ENCODE data around the gene TAS2R20.

TAS2R20 gene

GRCh38 chr12:11022520-11022919 lies 24.4 kb upstream of the TAS2R20 start, which contains the start of gene TAS2R19:
TSS of gene TAS2R19 (minus strand) at chr12:11022620. CDS start at chr12:11022571, 49 bp downstream.
- no peak for DNase-seq
- no peak within 1 kb of the TSS for H2BK120ac ChIP-seq (ENCODE audit: low read depth, low read length)
- H3K4me2 ChIP-seq (ENCODE audit: low read length, poor library complexity, severe bottlenecking) = no peak within 1 kb of the TSS
- no peak within 1 kb of the TSS for H3K14ac ChIP-seq (ENCODE audit: low read length in 2 of 2)
- no peak within 1 kb of the TSS for H3K27ac ChIP-seq (ENCODE audit: low read length, poor library complexity, severe bottlenecking)
- no peaks in the 10 kb centered on the region for H3K27me3 ChIP-seq (ENCODE audit: control insufficient read depth in 1 of 2, insufficient read depth in 1 of 2, low read length in 2 of 2)
- no peak within 1 kb of the TSS for H3K18ac ChIP-seq (ENCODE audit: low read depth in 1 of 2, low read length in 2 of 2)
- no peak within 1 kb of the TSS for H3K9ac ChIP-seq (ENCODE audit: low read length)
- no peak within 1 kb of the TSS for H2AFZ ChIP-seq (ENCODE audit: low read depth, low read length)
- 100% methylated on average over 1 of the region's 1 CpG for WGBS
- H4K91ac ChIP-seq (ENCODE audit: low read length) = no peak within 1 kb of the TSS
- no peak within 1 kb of the TSS for H2BK15ac ChIP-seq (ENCODE audit: low read depth, poor library complexity, severe bottlenecking)
- H3K79me1 ChIP-seq (replicated peaks; ENCODE audit: low read length, poor library complexity, severe bottlenecking) = peaks cover 13% of the 10 kb centered on the region
- no peak within 1 kb of the TSS for H2BK12ac ChIP-seq (ENCODE audit: low read length in 2 of 2)
- H2AK5ac ChIP-seq (ENCODE audit: low read length, severe bottlenecking) = no peak within 1 kb of the TSS
- peaks cover 3% of the 10 kb centered on the region for H3K9me3 ChIP-seq (ENCODE audit: control insufficient read depth, low read length)
- H3K36me3 ChIP-seq (ENCODE audit: control insufficient read depth in 1 of 2, insufficient read depth in 2 of 2, low read depth in 1 of 2, low read length in 2 of 2) = peaks cover 7 to 12% of the 10 kb centered on the region in 2 experiments
- H4K8ac ChIP-seq (ENCODE audit: low read length) = no peak within 1 kb of the TSS
- H3K23ac ChIP-seq (ENCODE audit: low read length in 2 of 2) = no peak within 1 kb of the TSS
- no peaks in the 10 kb centered on the region for H3K4me1 ChIP-seq (ENCODE audit: control insufficient read depth, insufficient read depth, low read depth, low read length)
- H3K4ac ChIP-seq (ENCODE audit: low read depth in 1 of 2, low read length in 2 of 2) = no peak within 1 kb of the TSS
- H3K4me3 ChIP-seq (ENCODE audit: insufficient read depth in 1 of 2, low read depth in 1 of 2, low read length in 2 of 2) = no peak within 1 kb of the TSS
- H2BK5ac ChIP-seq (ENCODE audit: low read depth, low read length, poor library complexity, severe bottlenecking) = no peak within 1 kb of the TSS

GRCh38 chr12:11016937-11017336 lies 18.8 kb upstream of the TAS2R20 start:
- H2BK120ac ChIP-seq (ENCODE audit: low read depth, low read length) = no peak overlapping the region
- no peak overlapping the region for H3K18ac ChIP-seq (ENCODE audit: low read depth in 1 of 2, low read length in 2 of 2)
- H2BK5ac ChIP-seq (ENCODE audit: low read depth, low read length, poor library complexity, severe bottlenecking) = no peak overlapping the region
- H2AFZ ChIP-seq (ENCODE audit: low read depth, low read length) = no peak overlapping the region
- no peak overlapping the region for H3K23ac ChIP-seq (ENCODE audit: low read length in 2 of 2)
- H3K27me3 ChIP-seq (ENCODE audit: control insufficient read depth in 1 of 2, insufficient read depth in 1 of 2, low read length in 2 of 2) = no peaks in the 10 kb centered on the region
- H3K4me3 ChIP-seq (ENCODE audit: insufficient read depth in 1 of 2, low read depth in 1 of 2, low read length in 2 of 2) = no peak overlapping the region
- H3K9ac ChIP-seq (ENCODE audit: low read length) = no peak overlapping the region
- no CpG with 5 or more reads among the region's 1 CpG for WGBS
- peaks cover 4 to 6% of the 10 kb centered on the region in 2 experiments for H3K36me3 ChIP-seq (ENCODE audit: control insufficient read depth in 1 of 2, insufficient read depth in 2 of 2, low read depth in 1 of 2, low read length in 2 of 2)
- H4K91ac ChIP-seq (ENCODE audit: low read length) = no peak overlapping the region
- H3K14ac ChIP-seq (ENCODE audit: low read length in 2 of 2) = no peak overlapping the region
- no peak overlapping the region for H3K4me2 ChIP-seq (ENCODE audit: low read length, poor library complexity, severe bottlenecking)
- peaks cover 18% of the 10 kb centered on the region for H3K79me1 ChIP-seq (replicated peaks; ENCODE audit: low read length, poor library complexity, severe bottlenecking)
- H4K8ac ChIP-seq (ENCODE audit: low read length) = no peak overlapping the region
- no peaks in the 10 kb centered on the region for H3K9me3 ChIP-seq (ENCODE audit: control insufficient read depth, low read length)
- H2BK12ac ChIP-seq (ENCODE audit: low read length in 2 of 2) = no peak overlapping the region
- H2BK15ac ChIP-seq (ENCODE audit: low read depth, poor library complexity, severe bottlenecking) = no peak overlapping the region
- no peak overlapping the region for H3K27ac ChIP-seq (ENCODE audit: low read length, poor library complexity, severe bottlenecking)
- peaks cover 2% of the 10 kb centered on the region for H3K4me1 ChIP-seq (ENCODE audit: control insufficient read depth, insufficient read depth, low read depth, low read length)
- no peak overlapping the region for H3K4ac ChIP-seq (ENCODE audit: low read depth in 1 of 2, low read length in 2 of 2)
- DNase-seq = no peak
- H2AK5ac ChIP-seq (ENCODE audit: low read length, severe bottlenecking) = no peak overlapping the region

GRCh38 chr12:11015775-11016430 lies 17.8 kb upstream of the TAS2R20 start:
- H3K14ac ChIP-seq (ENCODE audit: low read length in 2 of 2) = no peak overlapping the region
- H2BK120ac ChIP-seq (ENCODE audit: low read depth, low read length) = no peak overlapping the region
- no peak overlapping the region for H3K4me2 ChIP-seq (ENCODE audit: low read length, poor library complexity, severe bottlenecking)
- DNase-seq = no peak
- no peak overlapping the region for H3K4me3 ChIP-seq (ENCODE audit: insufficient read depth in 1 of 2, low read depth in 1 of 2, low read length in 2 of 2)
- no peak overlapping the region for H3K27ac ChIP-seq (ENCODE audit: low read length, poor library complexity, severe bottlenecking)
- no peak overlapping the region for H3K9ac ChIP-seq (ENCODE audit: low read length)
- H3K18ac ChIP-seq (ENCODE audit: low read depth in 1 of 2, low read length in 2 of 2) = no peak overlapping the region
- peaks cover 2% of the 10 kb centered on the region for H3K4me1 ChIP-seq (ENCODE audit: control insufficient read depth, insufficient read depth, low read depth, low read length)
- no peak overlapping the region for H3K4ac ChIP-seq (ENCODE audit: low read depth in 1 of 2, low read length in 2 of 2)
- H3K79me1 ChIP-seq (replicated peaks; ENCODE audit: low read length, poor library complexity, severe bottlenecking) = peaks cover 18% of the 10 kb centered on the region
- peaks cover 4 to 6% of the 10 kb centered on the region in 2 experiments for H3K36me3 ChIP-seq (ENCODE audit: control insufficient read depth in 1 of 2, insufficient read depth in 2 of 2, low read depth in 1 of 2, low read length in 2 of 2)
- H3K23ac ChIP-seq (ENCODE audit: low read length in 2 of 2) = no peak overlapping the region
- no peak overlapping the region for H2BK5ac ChIP-seq (ENCODE audit: low read depth, low read length, poor library complexity, severe bottlenecking)
- H3K27me3 ChIP-seq (ENCODE audit: control insufficient read depth in 1 of 2, insufficient read depth in 1 of 2, low read length in 2 of 2) = no peaks in the 10 kb centered on the region
- no peaks in the 10 kb centered on the region for H3K9me3 ChIP-seq (ENCODE audit: control insufficient read depth, low read length)
- H4K8ac ChIP-seq (ENCODE audit: low read length) = no peak overlapping the region
- no peak overlapping the region for H2BK12ac ChIP-seq (ENCODE audit: low read length in 2 of 2)
- no peak overlapping the region for H4K91ac ChIP-seq (ENCODE audit: low read length)
- no peak overlapping the region for H2BK15ac ChIP-seq (ENCODE audit: low read depth, poor library complexity, severe bottlenecking)
- H2AFZ ChIP-seq (ENCODE audit: low read depth, low read length) = no peak overlapping the region
- WGBS = 82% methylated on average over 4 of the region's 4 CpGs
- H2AK5ac ChIP-seq (ENCODE audit: low read length, severe bottlenecking) = no peak overlapping the region

GRCh38 chr12:11014234-11014633 lies 16.1 kb upstream of the TAS2R20 start:
- no peak for DNase-seq
- no peak overlapping the region for H3K27ac ChIP-seq (ENCODE audit: low read length, poor library complexity, severe bottlenecking)
- no peaks in the 10 kb centered on the region for H3K27me3 ChIP-seq (ENCODE audit: control insufficient read depth in 1 of 2, insufficient read depth in 1 of 2, low read length in 2 of 2)
- no peak overlapping the region for H3K9ac ChIP-seq (ENCODE audit: low read length)
- no peak overlapping the region for H4K91ac ChIP-seq (ENCODE audit: low read length)
- H2BK120ac ChIP-seq (ENCODE audit: low read depth, low read length) = no peak overlapping the region
- peaks cover 17% of the 10 kb centered on the region for H3K79me1 ChIP-seq (replicated peaks; ENCODE audit: low read length, poor library complexity, severe bottlenecking)
- H3K4me2 ChIP-seq (ENCODE audit: low read length, poor library complexity, severe bottlenecking) = no peak overlapping the region
- no peak overlapping the region for H3K18ac ChIP-seq (ENCODE audit: low read depth in 1 of 2, low read length in 2 of 2)
- H3K9me3 ChIP-seq (ENCODE audit: control insufficient read depth, low read length) = no peaks in the 10 kb centered on the region
- no peak overlapping the region for H2BK15ac ChIP-seq (ENCODE audit: low read depth, poor library complexity, severe bottlenecking)
- H3K4me3 ChIP-seq (ENCODE audit: insufficient read depth in 1 of 2, low read depth in 1 of 2, low read length in 2 of 2) = no peak overlapping the region
- no peak overlapping the region for H2BK12ac ChIP-seq (ENCODE audit: low read length in 2 of 2)
- H3K14ac ChIP-seq (ENCODE audit: low read length in 2 of 2) = no peak overlapping the region
- H2AFZ ChIP-seq (ENCODE audit: low read depth, low read length) = no peak overlapping the region
- no peak overlapping the region for H2AK5ac ChIP-seq (ENCODE audit: low read length, severe bottlenecking)
- H4K8ac ChIP-seq (ENCODE audit: low read length) = no peak overlapping the region
- H2BK5ac ChIP-seq (ENCODE audit: low read depth, low read length, poor library complexity, severe bottlenecking) = no peak overlapping the region
- peaks cover 2% of the 10 kb centered on the region for H3K4me1 ChIP-seq (ENCODE audit: control insufficient read depth, insufficient read depth, low read depth, low read length)
- no peak overlapping the region for H3K4ac ChIP-seq (ENCODE audit: low read depth in 1 of 2, low read length in 2 of 2)
- H3K23ac ChIP-seq (ENCODE audit: low read length in 2 of 2) = no peak overlapping the region
- H3K36me3 ChIP-seq (ENCODE audit: control insufficient read depth in 1 of 2, insufficient read depth in 2 of 2, low read depth in 1 of 2, low read length in 2 of 2) = peaks cover 4 to 6% of the 10 kb centered on the region in 2 experiments

Measured in mesenchymal stem cell (in vitro differentiated cells and primary cell).